OCI-LY1 (cell line): Measurements from ENCODE around the gene UBASH3B.
A peak's percentile ranks its signal among the peaks of the same experiment; 100 is the strongest.

Source experiments
- H2AFZ ChIP-seq: fragments of 200-600 bp; sonication (generic), shearing (Covaris generic); 2 replicates; pipeline ENCODE4 v1.6.0; 2014; ENCODE audit warnings: antibody characterized with exemption, mild to moderate bottlenecking, low read length
- H3F3A ChIP-seq: fragments of 200-600 bp; sonication (generic), shearing (Covaris generic); 2 replicates; pipeline ENCODE4 v1.6.0; 2014; ENCODE audit warnings: mild to moderate bottlenecking, antibody characterized with exemption, low read length, moderate library complexity; ENCODE audit not compliant: insufficient read depth
- H3K27ac ChIP-seq: fragments of 200-600 bp; sonication (generic); 2 replicates; pipeline ENCODE4 v1.5.1; 2014; ENCODE audit warnings: low read length, mixed run types, mild to moderate bottlenecking, low read depth; ENCODE audit not compliant: poor library complexity, severe bottlenecking
- H3K27me3 ChIP-seq: fragments of 200-600 bp; sonication (generic); 2 replicates; pipeline ENCODE4 v1.6.0; 2014; ENCODE audit warnings: antibody characterized with exemption, mild to moderate bottlenecking, low read length, moderate library complexity; ENCODE audit not compliant: insufficient read depth
- H3K36me3 ChIP-seq: fragments of 200-600 bp; sonication (generic); 2 replicates; pipeline ENCODE4 v1.6.1; 2014; ENCODE audit warnings: mild to moderate bottlenecking, antibody characterized with exemption, low read length, moderate library complexity, mixed read lengths; ENCODE audit not compliant: insufficient read depth
- H3K4me1 ChIP-seq: fragments of 200-600 bp; sonication (generic); 2 replicates; pipeline ENCODE4 v1.5.1; 2014; ENCODE audit warnings: mild to moderate bottlenecking, low read length, moderate library complexity; ENCODE audit not compliant: insufficient read depth, severe bottlenecking
- H3K4me2 ChIP-seq: fragments of 200-600 bp; sonication (generic), shearing (Covaris generic); 2 replicates; pipeline ENCODE4 v1.6.1; 2014; ENCODE audit warnings: low read length
- H3K4me3 ChIP-seq: fragments of 200-600 bp; sonication (generic); 2 replicates; pipeline ENCODE4 v1.5.1; 2014; ENCODE audit warnings: low read length, low read depth, mild to moderate bottlenecking, mixed read lengths; ENCODE audit not compliant: poor library complexity, severe bottlenecking
- H3K79me2 ChIP-seq: fragments of 200-600 bp; shearing (Covaris generic); 2 replicates; pipeline ENCODE4 v1.6.1; 2016; ENCODE audit warnings: mixed run types, low read length, mixed read lengths; ENCODE audit not compliant: insufficient read depth
- H3K9ac ChIP-seq: fragments of 200-600 bp; sonication (generic), shearing (Covaris generic); 2 replicates; pipeline ENCODE4 v1.6.1; 2014; ENCODE audit warnings: mild to moderate bottlenecking, low read length, mixed read lengths
- H3K9me2 ChIP-seq: fragments of 200-600 bp; sonication (generic), shearing (Covaris generic); 2 replicates; pipeline ENCODE4 v1.6.1; 2014; ENCODE audit warnings: low read depth, mild to moderate bottlenecking, low read length, mixed read lengths
- H3K9me3 ChIP-seq: fragments of 200-600 bp; shearing (Covaris generic); 2 replicates; pipeline ENCODE4 v1.6.1; 2014; ENCODE audit warnings: low read length, mixed read lengths
- H4K20me1 ChIP-seq: fragments of 200-600 bp; sonication (generic), shearing (Covaris generic); 2 replicates; pipeline ENCODE4 v1.6.0; 2016; ENCODE audit warnings: mild to moderate bottlenecking, low read length; ENCODE audit not compliant: insufficient read depth
- EZH2 ChIP-seq: fragments of 200-600 bp; sonication (generic), shearing (Covaris generic); IDR thresholded peaks from 2 replicates; pipeline ENCODE4 v1.8.0; 2017; ENCODE audit warnings: borderline replicate concordance, mixed run types, mild to moderate bottlenecking, antibody characterized with exemption, low read length, moderate library complexity, mixed read lengths
- TF ChIP-seq, protein P1 (sequence below): fragments of 200-600 bp; sonication (generic), shearing (Covaris generic); IDR thresholded peaks from 2 replicates; pipeline ENCODE4 v1.5.1; 2017; ENCODE audit warnings: mild to moderate bottlenecking, antibody characterized with exemption, low read length, moderate library complexity, mixed read lengths

The UBASH3B gene

GRCh38 chr11:122690801-122691548 lies 35.5 kb downstream of the UBASH3B start:
- Histone ChIP-seq H3K4me1 (peaks cover 72% of the 10 kb centered on the region), H3K9ac (peak overlapping the region; percentile 58), H3K27me3 (no peaks in the 10 kb centered on the region), H3F3A (no peaks in the 10 kb centered on the region), H3K36me3 (no peaks in the 10 kb centered on the region), H3K9me2 (no peaks in the 10 kb centered on the region), H4K20me1 (no peaks in the 10 kb centered on the region), H3K9me3 (no peaks in the 10 kb centered on the region), H3K4me2 (peak overlapping the region; percentile 45; the same call in 1 of the 2 replicates), H3K4me3 (no peak overlapping the region), H3K27ac (peak overlapping the region; percentile 83), H2AFZ (0 out of 2 replicates have a peak overlapping the region, but pooled peaks have one; percentile 21), H3K79me2 (no peaks in the 10 kb centered on the region)
- no peak for TF ChIP-seq EZH2
- TF ChIP-seq, protein P1, sequence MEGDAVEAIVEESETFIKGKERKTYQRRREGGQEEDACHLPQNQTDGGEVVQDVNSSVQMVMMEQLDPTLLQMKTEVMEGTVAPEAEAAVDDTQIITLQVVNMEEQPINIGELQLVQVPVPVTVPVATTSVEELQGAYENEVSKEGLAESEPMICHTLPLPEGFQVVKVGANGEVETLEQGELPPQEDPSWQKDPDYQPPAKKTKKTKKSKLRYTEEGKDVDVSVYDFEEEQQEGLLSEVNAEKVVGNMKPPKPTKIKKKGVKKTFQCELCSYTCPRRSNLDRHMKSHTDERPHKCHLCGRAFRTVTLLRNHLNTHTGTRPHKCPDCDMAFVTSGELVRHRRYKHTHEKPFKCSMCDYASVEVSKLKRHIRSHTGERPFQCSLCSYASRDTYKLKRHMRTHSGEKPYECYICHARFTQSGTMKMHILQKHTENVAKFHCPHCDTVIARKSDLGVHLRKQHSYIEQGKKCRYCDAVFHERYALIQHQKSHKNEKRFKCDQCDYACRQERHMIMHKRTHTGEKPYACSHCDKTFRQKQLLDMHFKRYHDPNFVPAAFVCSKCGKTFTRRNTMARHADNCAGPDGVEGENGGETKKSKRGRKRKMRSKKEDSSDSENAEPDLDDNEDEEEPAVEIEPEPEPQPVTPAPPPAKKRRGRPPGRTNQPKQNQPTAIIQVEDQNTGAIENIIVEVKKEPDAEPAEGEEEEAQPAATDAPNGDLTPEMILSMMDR, result no peak

DNA sequence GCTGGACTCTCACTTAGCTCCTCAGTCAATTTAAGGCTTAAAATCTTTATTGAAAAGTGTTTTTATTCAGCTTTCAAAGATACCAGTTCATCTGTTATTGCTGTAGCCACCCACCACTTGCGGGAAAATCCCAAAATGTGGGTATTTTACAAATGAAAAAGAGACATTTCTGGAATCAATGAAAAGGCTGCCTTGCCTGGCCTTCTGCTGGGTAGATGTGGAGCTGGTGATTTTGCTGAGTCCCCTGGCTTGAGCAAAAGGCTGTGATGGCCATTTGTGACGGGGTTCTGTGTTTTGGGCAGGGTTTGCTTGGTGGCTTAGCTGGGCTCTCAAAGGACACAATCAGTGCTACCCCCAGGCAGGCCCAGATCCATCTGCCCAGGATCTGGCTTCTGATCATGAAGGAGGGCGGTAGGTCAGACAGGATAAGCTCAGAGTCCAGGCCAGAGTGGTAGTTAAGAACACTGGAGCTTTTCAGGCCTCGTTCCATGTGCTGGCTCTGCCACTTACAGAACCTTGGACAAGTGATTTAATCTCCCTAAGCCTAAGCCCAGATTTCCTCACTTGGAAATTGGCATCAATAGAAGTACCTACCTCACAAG lies 36.1 kb downstream of the UBASH3B start:
- H3F3A ChIP-seq, result no peaks in the 10 kb centered on the region
- no peaks in the 10 kb centered on the region for H3K9me3 ChIP-seq
- no peaks in the 10 kb centered on the region for H3K36me3 ChIP-seq
- no peak overlapping the region for H2AFZ ChIP-seq
- TF ChIP-seq, protein P1, result no peak
- no peak for TF ChIP-seq EZH2
- peaks cover 72% of the 10 kb centered on the region for H3K4me1 ChIP-seq
- H3K79me2 ChIP-seq, result no peaks in the 10 kb centered on the region
- no peaks in the 10 kb centered on the region for H4K20me1 ChIP-seq
- H3K9me2 ChIP-seq, result no peaks in the 10 kb centered on the region
- H3K4me3 ChIP-seq, result no peak overlapping the region
- no peaks in the 10 kb centered on the region for H3K27me3 ChIP-seq
- H3K27ac ChIP-seq, result peak overlapping the region; percentile 83
- peak overlapping the region; percentile 58 for H3K9ac ChIP-seq
- H3K4me2 ChIP-seq, result peak overlapping the region; percentile 45; the same call in 1 of the 2 replicates

DNA sequence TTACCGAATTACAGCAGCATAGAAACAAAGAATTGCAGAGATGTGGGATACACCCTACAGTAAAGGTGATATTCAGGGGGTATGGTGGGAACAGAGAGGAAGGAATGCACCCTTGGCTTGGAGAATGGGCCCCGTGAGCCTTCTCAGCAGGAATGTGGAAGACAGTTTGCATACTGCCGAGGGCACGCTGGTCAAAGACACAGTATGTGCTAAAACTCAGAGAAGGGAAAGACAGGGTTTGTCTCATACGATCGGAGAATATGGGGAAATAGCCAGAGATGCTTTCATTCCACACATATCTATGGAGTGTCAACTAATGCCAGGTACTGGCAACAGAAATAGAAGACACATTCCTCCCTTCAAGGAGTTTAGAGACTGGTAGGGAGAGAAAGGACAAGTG lies 36.9 kb downstream of the UBASH3B start:
- H3K4me3 ChIP-seq, result no peak overlapping the region
- no peak overlapping the region for H2AFZ ChIP-seq
- peak overlapping the region; percentile 58; the same call in 1 of the 2 replicates for H3K9ac ChIP-seq
- no peaks in the 10 kb centered on the region for H3K79me2 ChIP-seq
- no peaks in the 10 kb centered on the region for H3K9me3 ChIP-seq
- peaks cover 77% of the 10 kb centered on the region for H3K4me1 ChIP-seq
- no peaks in the 10 kb centered on the region for H3K27me3 ChIP-seq
- H4K20me1 ChIP-seq, result no peaks in the 10 kb centered on the region
- no peaks in the 10 kb centered on the region for H3K9me2 ChIP-seq
- H3F3A ChIP-seq, result no peaks in the 10 kb centered on the region
- peak overlapping the region; percentile 83 for H3K27ac ChIP-seq
- H3K36me3 ChIP-seq, result no peaks in the 10 kb centered on the region
- TF ChIP-seq, protein P1, result no peak
- TF ChIP-seq EZH2, result no peak
- H3K4me2 ChIP-seq, result peak overlapping the region; percentile 1; the same call in 1 of the 2 replicates
